Left lung (tissue), 10 donors: ENCODE measurements around the gene C15orf62. TPM values are rescaled to one million over a fixed set of nuclear protein-coding genes. Genes with fewer than 3 reads are reported as not detected.
A peak's percentile ranks its signal among the peaks of the same experiment; 100 is the strongest.

Experiments used
- ATAC-seq: fragments of 200-7000 bp; cut with Tn5 transposase; one replicate; pipeline ENCODE4 v1.9.1; 2020; ENCODE audit warnings: moderate library complexity
- DNase-seq, 4 donors: peaks; one replicate each; pipeline ENCODE4 v3.0.0-alpha.2; 2013 to 2020
- H3K27ac ChIP-seq, 2 donors: fragments of 200-600 bp; sonication (generic) in 1 of 2; one replicate each; pipeline versions ENCODE4 v1.5.0 to v1.8.0; 2020 to 2021
- H3K27me3 ChIP-seq, 2 donors: fragments of 200-600 bp; sonication (generic) in 1 of 2; one replicate each; pipeline versions ENCODE4 v1.5.0 to v1.8.0; 2020 to 2021
- H3K36me3 ChIP-seq, 2 donors: fragments of 200-600 bp; sonication (generic) in 1 of 2; one replicate each; pipeline versions ENCODE4 v1.5.0 to v1.8.0; 2020 to 2021
- H3K4me1 ChIP-seq, 2 donors: fragments of 200-600 bp; one replicate each; pipeline ENCODE4 v1.8.0; 2021
- H3K4me3 ChIP-seq, 2 donors: fragments of 200-600 bp; sonication (generic) in 1 of 2; one replicate each; pipeline versions ENCODE4 v1.5.0 to v1.8.0; 2020 to 2021; ENCODE audit warnings: mild to moderate bottlenecking in 1 of 2
- H3K9me3 ChIP-seq, 2 donors: fragments of 200-600 bp; sonication (generic) in 1 of 2; one replicate each; pipeline versions ENCODE4 v1.5.0 to v1.8.0; 2020 to 2021
- CTCF ChIP-seq, 2 donors: fragments of 200-600 bp; sonication (generic) in 1 of 2; IDR thresholded peaks; one replicate each; pipeline versions ENCODE4 v1.5.0 to v1.8.0; 2021; ENCODE audit warnings: antibody characterized with exemption in 2 of 2
- intact Hi-C, 2 donors: fragments of 100-400 bp; cut with DNase I; formaldehyde crosslinking; loops; one replicate each; pipeline versions ENCODE4 v1.11.2 to v1.14.2; 2022
- polyA plus RNA-seq, 6 donors: library from polyadenylated mRNA; unstranded; fragments of 120-200 nt; gene quantifications; one replicate each; pipeline ENCODE4 v1.2.1, GENCODE V29; 2013; ENCODE audit not compliant: insufficient read length in 6 of 6
- total RNA-seq, 2 donors: library from RNA; stranded (reverse); fragmentation: NEBNext Ultra II Directional; extraction: Animal tissue kit (Norgen Biotek cat#: 25700); gene quantifications; one replicate each; pipeline ENCODE4 v1.2.1, GENCODE V29; 2021
- donor health status: DM: no; HTN: yes; CAD: no.
- donor health status: DM: no; HTN: no; CAD: no.

Gene C15orf62
- total and polyA plus RNA-seq, 8 donors = 0.32 to 4.6 (median 3.7) TPM

DNA sequence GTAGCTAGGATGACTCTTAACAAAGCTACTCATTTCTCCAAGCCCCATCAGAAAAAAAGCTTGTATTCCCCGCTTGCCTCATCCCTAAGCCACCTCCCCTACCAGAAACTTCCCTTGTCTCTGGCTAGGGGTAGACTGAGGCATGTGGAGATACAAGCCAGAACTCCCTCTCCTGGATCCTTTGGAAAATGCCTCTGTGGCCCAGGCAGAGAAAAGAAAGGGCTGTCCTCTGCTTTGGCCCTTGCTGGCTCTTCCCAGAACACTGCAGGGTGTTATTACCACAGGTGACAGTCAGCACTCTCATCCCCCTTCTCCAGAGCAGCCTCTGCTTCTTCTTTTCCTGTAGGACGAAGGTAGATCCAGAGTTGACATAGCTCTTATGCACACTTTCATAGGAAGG lies 29.9 kb upstream of the C15orf62 start:
- H3K27me3 ChIP-seq = no peaks in the 10 kb centered on the region
- H3K4me3 ChIP-seq = no peak overlapping the region
- TF ChIP-seq CTCF (IDR thresholded peaks at IDR 0.05) = no peak
- H3K27ac ChIP-seq = no peak overlapping the region
- no peak for ATAC-seq
- no peak for DNase-seq
- peaks cover 0 to 100% of the 10 kb centered on the region in 2 donors for H3K36me3 ChIP-seq
- H3K4me1 ChIP-seq = peaks cover 0 to 10% of the 10 kb centered on the region in 2 donors
- intact Hi-C loops = no loop called here
- no peaks in the 10 kb centered on the region for H3K9me3 ChIP-seq

- intact Hi-C loops = no loop called here
- TF ChIP-seq CTCF (IDR thresholded peaks at IDR 0.05) = no peak
- peaks cover 0 to 18% of the 10 kb centered on the region in 2 donors for H3K4me1 ChIP-seq
- no peaks in the 10 kb centered on the region for H3K27me3 ChIP-seq
- H3K27ac ChIP-seq = peak overlapping the region in 1 of 2 donors; percentile 26
- DNase-seq = no peak
- no peak for ATAC-seq
- H3K36me3 ChIP-seq = peaks cover 0 to 88% of the 10 kb centered on the region in 2 donors
- H3K9me3 ChIP-seq = no peaks in the 10 kb centered on the region
- H3K4me3 ChIP-seq = no peak overlapping the region
These were observed 26.3 kb upstream of the C15orf62 start for GRCh38 chr15:40743485-40743901.

- DNase-seq (peak in 1 of 4 donors; percentile 71), ATAC-seq (peak; percentile 64)
These were observed 25.6 kb upstream of the C15orf62 start for GRCh38 chr15:40743921-40744814.

GRCh38 chr15:40744815-40745152 lies 25.0 kb upstream of the C15orf62 start:
- Histone ChIP-seq H3K4me1 (peaks cover 0 to 18% of the 10 kb centered on the region in 2 donors), H3K27ac (no peak overlapping the region), H3K36me3 (peaks cover 0 to 88% of the 10 kb centered on the region in 2 donors), H3K4me3 (no peak overlapping the region), H3K9me3 (no peaks in the 10 kb centered on the region), H3K27me3 (no peaks in the 10 kb centered on the region)
- intact Hi-C loops = no loop called here
- no peak for DNase-seq
- TF ChIP-seq CTCF (IDR thresholded peaks at IDR 0.05) = no peak
- no peak for ATAC-seq

More at GRCh38 chr15:40743921-40744814, 25.6 kb upstream of the C15orf62 start:
- no peak overlapping the region for H3K4me3 ChIP-seq
- intact Hi-C loops = no loop called here
- H3K27ac ChIP-seq = peak overlapping the region in 1 of 2 donors; percentile 26
- no peak for TF ChIP-seq CTCF (IDR thresholded peaks at IDR 0.05)
- H3K9me3 ChIP-seq = no peaks in the 10 kb centered on the region
- H3K27me3 ChIP-seq = no peaks in the 10 kb centered on the region
- H3K4me1 ChIP-seq = peaks cover 0 to 18% of the 10 kb centered on the region in 2 donors
- peaks cover 0 to 88% of the 10 kb centered on the region in 2 donors for H3K36me3 ChIP-seq

DNA sequence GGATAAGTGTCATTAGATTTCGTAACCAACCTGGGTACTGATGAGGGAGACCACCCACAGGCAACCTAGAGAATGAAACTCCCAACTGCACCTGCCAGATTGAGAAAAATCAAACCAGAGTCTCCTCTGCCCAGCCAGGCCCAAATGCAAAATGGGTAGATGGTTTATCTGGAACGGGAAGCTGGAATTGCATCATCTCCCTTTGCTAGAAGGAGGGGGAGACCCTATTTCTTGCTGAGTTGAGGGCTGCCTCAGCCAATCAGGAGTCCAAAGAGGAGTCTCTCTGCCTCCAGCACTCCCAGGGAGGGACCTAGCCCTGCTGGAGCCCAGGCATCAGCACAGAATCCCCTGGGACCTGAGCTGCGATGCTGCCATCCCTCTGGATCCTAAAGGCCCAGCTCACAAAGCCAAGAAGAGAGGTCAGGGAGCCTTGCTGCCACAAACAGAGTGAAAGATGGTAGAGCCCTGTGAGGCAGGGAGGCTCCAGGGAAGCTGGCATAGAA lies 22.8 kb upstream of the C15orf62 start:
- no peak overlapping the region for H3K4me3 ChIP-seq
- H3K27ac ChIP-seq = no peak overlapping the region
- DNase-seq (no peak), ATAC-seq (peak; percentile 29)
- no peaks in the 10 kb centered on the region for H3K27me3 ChIP-seq
- TF ChIP-seq CTCF (IDR thresholded peaks at IDR 0.05) = no peak
- intact Hi-C loops = no loop called here
- H3K9me3 ChIP-seq = no peaks in the 10 kb centered on the region
- peaks cover 0 to 18% of the 10 kb centered on the region in 2 donors for H3K4me1 ChIP-seq
- peaks cover 0 to 87% of the 10 kb centered on the region in 2 donors for H3K36me3 ChIP-seq
